Lower leg skin (tissue), 4 donors: Measurements from ENCODE around the gene FGD3. TPM values are rescaled to one million over a fixed set of nuclear protein-coding genes. Genes with fewer than 3 reads are reported as not detected.

ENCODE experiments used
- DNase-seq, 2 donors: peaks; one replicate each; pipeline ENCODE4 v3.0.0-alpha.2; 2019; ENCODE audit warnings: low spot score in 2 of 2
- H3K4me3 ChIP-seq: fragments of 200-600 bp; sonication (generic); 2 replicates; pipeline ENCODE4 v1.5.1; 2017; ENCODE audit warnings: mild to moderate bottlenecking, low read depth; ENCODE audit not compliant: poor library complexity, severe bottlenecking
- POLR2A ChIP-seq, 2 donors: fragments of 450-650 bp; IDR thresholded peaks; one replicate each; pipeline ENCODE4 v1.6.1; 2016 to 2017; ENCODE audit warnings: antibody characterized with exemption in 2 of 2, mild to moderate bottlenecking in 1 of 2, moderate library complexity in 1 of 2
- WGBS, 2 donors: methylation state at CpG; one replicate each; pipeline ENCODE4 v1.1.5; 2018; 5-methylcytosine and 5-hydroxymethylcytosine counted together
- intact Hi-C: fragments of 100-400 bp; cut with DNase I; formaldehyde crosslinking; loops from one replicate; pipeline ENCODE4 v1.15.0; 2023; ENCODE audit warnings: low total_unique reads
- total RNA-seq, 4 donors: library from RNA; depleted of rRNA; stranded (reverse); fragments of >200 nt; gene quantifications; one replicate each; pipeline ENCODE4 v1.1.0, GENCODE V29; 2016
- TF ChIP-seq, protein P1 (sequence below), 3 donors: fragments of 450-650 bp; IDR thresholded peaks; one replicate each; pipeline ENCODE4 v1.5.1; 2016; ENCODE audit warnings: antibody characterized with exemption in 3 of 3, mild to moderate bottlenecking in 3 of 3, moderate library complexity in 2 of 3

The FGD3 gene
- total RNA-seq, 4 donors from 2014 or later: 3.4 to 11.6 (median 5.7) TPM

DNA sequence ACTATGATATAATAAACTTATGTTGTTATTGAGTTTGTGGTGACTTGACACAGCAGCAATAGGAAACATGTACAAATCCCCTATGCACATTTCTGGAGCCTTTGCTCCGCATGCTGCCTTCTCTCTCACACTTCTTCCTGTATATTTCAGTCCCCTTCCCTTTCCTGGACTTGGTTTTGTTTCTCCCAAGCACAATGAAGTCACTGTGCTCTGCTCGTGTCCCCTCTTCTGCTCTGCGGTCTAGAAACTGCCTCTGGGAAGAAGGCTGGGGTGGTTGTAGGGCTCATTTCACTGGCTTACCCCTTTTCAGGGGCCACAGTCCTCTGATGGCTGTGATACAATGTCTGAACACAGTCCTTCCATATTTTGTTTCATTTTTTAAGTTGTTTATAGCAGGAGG lies 15.7 kb upstream of the FGD3 start:
- no peak for DNase-seq
- H3K4me3 ChIP-seq: no peak overlapping the region
- no peak for TF ChIP-seq POLR2A (IDR thresholded peaks at IDR 0.05)
- TF ChIP-seq, protein P1, sequence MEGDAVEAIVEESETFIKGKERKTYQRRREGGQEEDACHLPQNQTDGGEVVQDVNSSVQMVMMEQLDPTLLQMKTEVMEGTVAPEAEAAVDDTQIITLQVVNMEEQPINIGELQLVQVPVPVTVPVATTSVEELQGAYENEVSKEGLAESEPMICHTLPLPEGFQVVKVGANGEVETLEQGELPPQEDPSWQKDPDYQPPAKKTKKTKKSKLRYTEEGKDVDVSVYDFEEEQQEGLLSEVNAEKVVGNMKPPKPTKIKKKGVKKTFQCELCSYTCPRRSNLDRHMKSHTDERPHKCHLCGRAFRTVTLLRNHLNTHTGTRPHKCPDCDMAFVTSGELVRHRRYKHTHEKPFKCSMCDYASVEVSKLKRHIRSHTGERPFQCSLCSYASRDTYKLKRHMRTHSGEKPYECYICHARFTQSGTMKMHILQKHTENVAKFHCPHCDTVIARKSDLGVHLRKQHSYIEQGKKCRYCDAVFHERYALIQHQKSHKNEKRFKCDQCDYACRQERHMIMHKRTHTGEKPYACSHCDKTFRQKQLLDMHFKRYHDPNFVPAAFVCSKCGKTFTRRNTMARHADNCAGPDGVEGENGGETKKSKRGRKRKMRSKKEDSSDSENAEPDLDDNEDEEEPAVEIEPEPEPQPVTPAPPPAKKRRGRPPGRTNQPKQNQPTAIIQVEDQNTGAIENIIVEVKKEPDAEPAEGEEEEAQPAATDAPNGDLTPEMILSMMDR (IDR thresholded peaks at IDR 0.05): no peak
- 58% methylated on average over 3 of the region's 3 CpGs for WGBS, 2 donors
- intact Hi-C loops: no loop called here

DNA sequence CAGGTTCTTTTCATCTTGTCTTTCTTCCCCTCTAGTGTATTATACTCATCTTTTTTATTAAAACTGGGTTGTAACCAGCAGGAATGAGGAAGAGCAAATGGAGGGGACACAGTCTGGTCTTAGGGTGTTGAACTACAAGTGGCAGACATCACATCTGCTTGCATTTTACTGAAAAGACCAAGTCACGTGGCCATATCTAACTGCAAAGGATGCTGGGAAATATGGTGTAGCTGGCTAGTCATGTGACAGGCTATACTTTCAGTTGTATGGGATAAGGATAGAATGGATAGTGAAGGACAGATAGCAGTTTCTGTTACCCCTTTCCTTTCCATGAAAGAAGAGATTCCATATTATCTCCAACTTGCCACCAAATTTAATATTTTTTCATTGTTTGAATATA lies 13.0 kb upstream of the FGD3 start:
- TF ChIP-seq POLR2A (IDR thresholded peaks at IDR 0.05): no peak
- TF ChIP-seq, protein P1 (IDR thresholded peaks at IDR 0.05): no peak
- no peak for DNase-seq
- WGBS, 2 donors: 69 to 73% methylated on average over 1 of the region's 1 CpG
- H3K4me3 ChIP-seq: no peak overlapping the region
- intact Hi-C loops: no loop called here

DNA sequence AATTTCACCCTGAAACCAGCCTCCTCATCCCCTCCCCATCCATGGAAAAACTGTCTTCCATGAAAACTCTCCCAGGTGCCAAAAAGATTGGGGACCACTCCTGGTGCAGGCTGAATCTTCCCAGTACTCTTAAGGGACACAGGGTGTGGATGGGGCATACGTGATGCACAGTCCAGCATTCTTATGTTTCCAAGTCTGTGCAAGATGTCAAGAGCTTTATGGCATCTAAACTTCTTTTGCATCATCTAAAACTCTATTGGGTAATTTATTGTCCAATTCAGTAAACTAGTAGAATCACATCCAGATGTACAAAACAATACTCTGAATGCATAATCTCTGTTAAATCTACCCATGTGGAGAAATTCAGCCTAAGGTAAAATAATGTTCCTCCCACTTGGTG lies 9.3 kb upstream of the FGD3 start:
- WGBS, 2 donors: 42 to 45% methylated on average over 1 of the region's 1 CpG
- TF ChIP-seq, protein P1 (IDR thresholded peaks at IDR 0.05): no peak
- no peak for TF ChIP-seq POLR2A (IDR thresholded peaks at IDR 0.05)
- no peak for DNase-seq
- H3K4me3 ChIP-seq: no peak overlapping the region
- intact Hi-C loops: no loop called here

DNA sequence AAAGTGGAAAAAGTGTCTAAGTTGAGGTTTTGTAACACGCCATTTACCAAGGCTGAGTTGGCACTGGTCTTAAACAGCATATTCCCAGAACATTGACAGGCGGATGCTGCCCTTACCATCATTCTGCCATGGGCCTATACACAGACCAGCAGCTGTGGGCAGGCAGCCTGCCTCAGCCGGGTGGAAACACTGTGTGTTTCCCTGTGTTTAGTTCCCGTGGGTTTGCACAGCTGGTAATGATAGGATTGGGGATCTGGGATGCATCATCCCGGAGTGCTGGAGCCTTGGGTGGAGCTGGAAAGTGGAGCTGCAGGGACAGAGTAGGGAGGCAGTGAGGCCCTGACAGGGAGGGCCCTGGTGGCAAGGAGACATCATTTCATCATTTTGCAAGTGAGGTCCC lies 5.5 kb upstream of the FGD3 start:
- DNase-seq: no peak
- intact Hi-C loops: no loop called here
- WGBS, 2 donors: 61% methylated on average over 5 of the region's 5 CpGs

DNA sequence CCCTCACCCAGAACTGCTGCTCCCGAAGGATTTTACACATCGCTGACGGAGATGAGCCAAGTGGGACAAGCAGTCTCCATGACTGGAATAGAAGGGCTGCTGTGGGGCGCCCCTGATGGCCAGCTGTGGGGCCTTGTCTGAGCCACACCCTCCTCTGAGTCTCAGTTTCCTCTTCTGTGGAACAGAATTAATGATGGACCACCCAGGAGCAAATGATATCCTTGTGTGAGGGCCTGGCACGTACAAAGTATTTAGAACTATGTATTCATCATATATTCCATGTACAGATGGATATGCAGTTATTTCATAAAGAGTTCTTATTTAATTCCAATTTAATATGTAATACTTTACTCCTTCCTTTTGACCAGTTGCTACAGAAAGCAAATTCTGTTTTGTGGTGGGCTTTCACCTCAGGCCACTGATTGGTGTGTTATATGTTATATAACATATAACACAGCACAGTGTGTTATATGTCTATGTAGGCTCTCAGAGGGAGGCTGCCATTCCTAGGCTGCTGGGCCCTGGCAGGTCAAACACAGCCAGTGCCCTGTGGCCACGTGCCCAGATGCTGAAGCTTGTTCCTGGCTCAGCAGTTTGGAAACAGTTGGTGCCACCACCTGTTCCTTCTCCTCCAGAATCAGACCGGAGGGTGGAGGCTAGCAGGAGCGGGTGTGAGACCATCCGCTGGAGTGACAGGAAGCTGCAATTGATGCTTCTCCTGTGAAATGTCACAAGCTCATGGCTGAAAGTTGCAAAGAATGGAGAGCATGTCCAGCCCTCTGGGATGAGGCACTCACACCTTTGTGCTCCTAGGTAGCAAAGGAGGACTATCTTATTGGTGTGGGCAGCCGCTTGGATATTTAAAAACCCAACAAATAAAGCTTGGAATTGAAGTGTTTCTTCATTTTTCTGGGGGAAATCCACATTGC lies 4.4 kb upstream of the FGD3 start:
- no peak overlapping the region for H3K4me3 ChIP-seq
- no peak for TF ChIP-seq POLR2A (IDR thresholded peaks at IDR 0.05)
- TF ChIP-seq, protein P1 (IDR thresholded peaks at IDR 0.05): no peak
- no peak for DNase-seq
- intact Hi-C loops: no loop called here
- 68 to 77% methylated on average over 10 of the region's 10 CpGs for WGBS, 2 donors

More for the DNA sequence above, 5.5 kb upstream of the FGD3 start:
- no peak for TF ChIP-seq POLR2A (IDR thresholded peaks at IDR 0.05)
- TF ChIP-seq, protein P1 (IDR thresholded peaks at IDR 0.05): no peak
- H3K4me3 ChIP-seq: no peak overlapping the region
